AML-193 (cell line): ENCODE results near the gene TCF25.
"Not testable (repeated sequence)": the region's sequence is repeated elsewhere in the genome, so short reads cannot be mapped to it uniquely, and the experiment has no call there.

Experiments
- DNase-seq, 2 experiments: peaks; one replicate each; lab custom pipeline; 2025; lab: John Stamatoyannopoulos, UW

Gene TCF25

GRCh38 chr16:89920723-89921122, 47.3 kb downstream of the TCF25 start:
- DNase-seq: no peak

- DNase-seq: no peak
Observed at GRCh38 chr16:89921131-89921701, 47.8 kb downstream of the TCF25 start.

- DNase-seq: no peak
Observed at GRCh38 chr16:89921702-89922476, 48.5 kb downstream of the TCF25 start.

- no peak for DNase-seq
Observed at GRCh38 chr16:89922477-89922883, 49.1 kb downstream of the TCF25 start.

GRCh38 chr16:89922884-89923639, 49.7 kb downstream of the TCF25 start, which contains the start of gene TUBB3:
TSS of gene TUBB3 (plus strand) at chr16:89923342. CDS start at chr16:89923402, 60 bp downstream.
- DNase-seq: no peak

GRCh38 chr16:89923640-89924296, 50.4 kb downstream of the TCF25 start:
- no peak for DNase-seq

- DNase-seq: peak in 1 of 2 experiments; percentile 18
Observed at GRCh38 chr16:89924297-89924924, 51.0 kb downstream of the TCF25 start.

GRCh38 chr16:89924925-89925307, 51.5 kb downstream of the TCF25 start:
- no peak for DNase-seq

- no peak for DNase-seq
Observed at GRCh38 chr16:89925596-89926079, 52.2 kb downstream of the TCF25 start.

- no peak for DNase-seq
Observed at GRCh38 chr16:89931305-89931896, 58.0 kb downstream of the TCF25 start.

GRCh38 chr16:89931964-89932363, 58.6 kb downstream of the TCF25 start:
- DNase-seq: no peak

- DNase-seq: not testable (repeated sequence)
Observed at GRCh38 chr16:89934019-89934418, 60.6 kb downstream of the TCF25 start.

GRCh38 chr16:89934611-89935553, 61.5 kb downstream of the TCF25 start:
- no peak for DNase-seq

GRCh38 chr16:89935620-89936019, 62.2 kb downstream of the TCF25 start:
- DNase-seq: not testable (repeated sequence)

GRCh38 chr16:89936034-89936433, 62.6 kb downstream of the TCF25 start:
- no peak for DNase-seq

- no peak for DNase-seq
Observed at GRCh38 chr16:89936508-89936907, 63.1 kb downstream of the TCF25 start.

- DNase-seq: no peak
Observed at GRCh38 chr16:89936981-89937380, 63.6 kb downstream of the TCF25 start.

- DNase-seq: no peak
Observed at GRCh38 chr16:89938175-89938885, 64.9 kb downstream of the TCF25 start.

- no peak for DNase-seq
Observed at GRCh38 chr16:89944773-89945172, 71.4 kb downstream of the TCF25 start.
